WERI-Rb-1 (cell line): ENCODE results near the gene PTK7.

Source experiments
- DNase-seq: peaks from one replicate; pipeline ENCODE4 v3.0.0-alpha.2; 2020
- H3K27ac ChIP-seq: fragments of 250-450 bp; sonication (Bioruptor Pico); 2 replicates; pipeline ENCODE4 v1.5.1; 2020; ENCODE audit warnings: mild to moderate bottlenecking, moderate library complexity
- H3K27me3 ChIP-seq: fragments of 250-450 bp; sonication (Bioruptor Pico); 2 replicates; pipeline ENCODE4 v1.5.1; 2021; ENCODE audit warnings: mild to moderate bottlenecking, low read depth, moderate library complexity; ENCODE audit not compliant: insufficient read depth, severe bottlenecking
- H3K36me3 ChIP-seq: fragments of 250-450 bp; sonication (Bioruptor Pico); 2 replicates; pipeline ENCODE4 v1.5.1; 2020; ENCODE audit warnings: mild to moderate bottlenecking, moderate library complexity
- H3K4me3 ChIP-seq: 2 replicates; pipeline ENCODE4 v1.5.1; 2011; ENCODE audit warnings: low read depth, mild to moderate bottlenecking, control low read depth, low read length
- H3K9me3 ChIP-seq: fragments of 250-450 bp; sonication (Bioruptor Pico); 2 replicates; pipeline ENCODE4 v1.5.1; 2021; ENCODE audit warnings: mild to moderate bottlenecking, moderate library complexity; ENCODE audit not compliant: severe bottlenecking
- CTCF ChIP-seq: IDR thresholded peaks from 2 replicates; pipeline ENCODE4 v1.5.1; 2011; ENCODE audit warnings: low read depth, mild to moderate bottlenecking, control low read depth, inconsistent platforms, low read length

PTK7 gene

GRCh38 chr6:43178150-43178549, 102.0 kb downstream of the PTK7 start:
- Histone ChIP-seq H3K27ac (no peak overlapping the region), H3K4me3 (no peak overlapping the region), H3K36me3 (peaks cover 69% of the 10 kb centered on the region), H3K27me3 (no peaks in the 10 kb centered on the region), H3K9me3 (no peaks in the 10 kb centered on the region)
- DNase-seq, result no peak
- TF ChIP-seq CTCF, result no peak

- no peak for TF ChIP-seq CTCF
- no peaks in the 10 kb centered on the region for H3K27me3 ChIP-seq
- H3K27ac ChIP-seq, result no peak overlapping the region
- no peak overlapping the region for H3K4me3 ChIP-seq
- H3K9me3 ChIP-seq, result no peaks in the 10 kb centered on the region
- no peak for DNase-seq
- peaks cover 61% of the 10 kb centered on the region for H3K36me3 ChIP-seq
Observed at GRCh38 chr6:43178951-43179830, 103.1 kb downstream of the PTK7 start.

- Histone ChIP-seq H3K36me3 (peaks cover 65% of the 10 kb centered on the region), H3K27ac (no peak overlapping the region; the same call in 1 of the 2 replicates), H3K9me3 (no peaks in the 10 kb centered on the region), H3K4me3 (no peak overlapping the region), H3K27me3 (no peaks in the 10 kb centered on the region)
- no peak for TF ChIP-seq CTCF
- no peak for DNase-seq
Observed at GRCh38 chr6:43180058-43180457, 103.9 kb downstream of the PTK7 start.

- DNase-seq, result no peak
- Histone ChIP-seq H3K36me3 (peaks cover 65% of the 10 kb centered on the region), H3K27ac (peak overlapping the region; percentile 63), H3K4me3 (no peak overlapping the region), H3K27me3 (no peaks in the 10 kb centered on the region), H3K9me3 (no peaks in the 10 kb centered on the region)
- TF ChIP-seq CTCF, result no peak
Observed at GRCh38 chr6:43180985-43181384, 104.9 kb downstream of the PTK7 start.

GRCh38 chr6:43181621-43181941, 105.5 kb downstream of the PTK7 start:
- DNase-seq, result no peak
- H3K27me3 ChIP-seq, result no peaks in the 10 kb centered on the region
- H3K36me3 ChIP-seq, result peaks cover 65% of the 10 kb centered on the region
- no peak for TF ChIP-seq CTCF
- peak overlapping the region; percentile 71 for H3K4me3 ChIP-seq
- no peaks in the 10 kb centered on the region for H3K9me3 ChIP-seq
- H3K27ac ChIP-seq, result peak overlapping the region; percentile 63
